ENCODE measurements around the gene PNN.
"Not testable (repeated sequence)": the region's sequence is repeated elsewhere in the genome, so short reads cannot be mapped to it uniquely, and the experiment has no call there.

PNN gene

GRCh38 chr14:39174560-39175444 lies at the start of gene PNN:
TSS of gene PNN (plus strand) at chr14:39175254. CDS start at chr14:39175280, 26 bp downstream.
- peak; percentile 96 to 100 (median 98) for DNase-seq
- intact Hi-C loops (cut with DNase I) = loop anchor here (2.0 to 5.0 kb wide), 2 partner anchors 60 to 257 kb away; partner anchors contain the start of genes FBXO33 and GEMIN2

DNA sequence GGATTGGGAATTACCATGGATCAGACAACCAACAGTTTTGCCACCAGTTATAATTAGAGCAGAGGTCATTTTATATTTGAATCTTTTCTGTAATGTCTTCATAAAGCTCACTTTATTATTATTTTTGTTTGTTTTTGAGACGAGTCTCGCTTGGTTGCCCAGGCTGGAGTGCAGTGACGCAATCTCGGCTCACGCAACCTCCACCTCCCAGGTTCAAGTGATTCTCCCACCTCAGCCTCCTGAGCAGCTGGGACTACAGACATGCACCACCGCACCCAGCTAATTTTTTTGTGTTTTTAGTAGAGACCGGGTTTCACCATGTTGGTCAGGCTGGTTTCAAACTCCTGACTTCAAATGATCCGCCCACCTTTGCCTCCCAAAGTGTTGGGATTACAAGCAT lies 37.2 kb upstream of the PNN start:
- intact Hi-C loops (cut with DNase I); DNase-seq: not testable (repeated sequence)

DNA sequence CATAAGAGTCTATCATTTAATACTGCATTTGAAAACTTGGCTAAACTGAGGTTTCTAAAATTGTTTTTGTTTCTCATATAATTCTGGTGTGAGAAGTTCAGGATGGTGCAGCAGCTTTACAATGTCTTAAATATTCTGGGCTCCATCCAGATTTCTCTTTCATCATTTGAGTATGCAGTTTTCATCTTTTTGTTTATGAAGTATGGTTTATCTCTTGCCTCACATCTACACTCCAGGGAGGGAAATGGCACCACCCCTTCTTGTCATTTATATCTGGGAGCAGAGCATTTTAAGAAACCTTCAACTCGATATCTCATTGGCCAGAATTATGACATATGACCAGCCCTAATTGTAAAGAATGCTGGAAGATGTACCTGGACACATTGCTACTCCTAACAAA lies 36.6 kb upstream of the PNN start:
- intact Hi-C loops (cut with DNase I) = no loop called here
- no peak for DNase-seq

DNA sequence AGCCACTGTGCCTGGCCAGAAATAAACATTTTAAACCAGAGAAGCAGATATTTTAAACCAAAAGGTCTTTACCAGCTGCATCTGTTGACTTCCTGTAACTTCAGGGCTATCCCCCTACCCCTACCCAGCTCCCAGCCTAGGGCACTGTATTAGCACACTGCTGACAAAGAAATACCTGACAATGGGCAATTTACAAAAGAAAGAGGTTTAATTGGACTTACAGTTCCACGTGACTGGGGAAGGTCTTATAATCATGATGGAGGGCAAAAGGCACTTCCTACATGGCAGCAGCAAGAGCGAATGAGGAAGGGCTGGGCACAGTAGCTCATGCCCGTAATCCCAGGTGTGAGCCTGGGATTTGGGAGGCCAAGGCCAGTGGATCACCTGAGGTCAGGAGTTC lies 34.9 kb upstream of the PNN start:
- intact Hi-C loops (cut with DNase I) = no loop called here
- no peak for DNase-seq

- intact Hi-C loops (cut with DNase I); DNase-seq: not testable (repeated sequence)
Measured at GRCh38 chr14:39141623-39142022, 33.4 kb upstream of the PNN start.

DNA sequence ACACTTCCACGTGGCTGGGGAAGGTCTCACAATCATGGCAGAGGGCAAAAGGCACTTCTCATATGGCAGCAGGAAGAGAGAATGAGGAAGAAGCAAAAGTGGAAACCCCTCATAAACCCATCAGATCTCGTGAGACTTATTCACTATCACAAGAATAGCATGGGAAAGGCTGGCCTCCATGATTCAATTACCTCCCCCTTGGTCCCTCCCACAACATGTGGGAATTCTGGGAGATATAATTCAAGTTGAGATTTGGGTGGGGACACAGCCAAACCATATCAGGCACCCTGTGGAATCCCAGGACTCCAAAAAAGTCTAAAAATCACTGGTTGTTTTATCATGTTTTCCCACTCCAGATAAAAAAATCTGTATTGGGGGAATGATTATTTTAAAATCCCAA lies 31.8 kb upstream of the PNN start:
- intact Hi-C loops (cut with DNase I); DNase-seq: not testable (repeated sequence)

- no peak for DNase-seq
- intact Hi-C loops (cut with DNase I) = no loop called here
Measured at GRCh38 chr14:39145266-39145966, 29.6 kb upstream of the PNN start.

DNA sequence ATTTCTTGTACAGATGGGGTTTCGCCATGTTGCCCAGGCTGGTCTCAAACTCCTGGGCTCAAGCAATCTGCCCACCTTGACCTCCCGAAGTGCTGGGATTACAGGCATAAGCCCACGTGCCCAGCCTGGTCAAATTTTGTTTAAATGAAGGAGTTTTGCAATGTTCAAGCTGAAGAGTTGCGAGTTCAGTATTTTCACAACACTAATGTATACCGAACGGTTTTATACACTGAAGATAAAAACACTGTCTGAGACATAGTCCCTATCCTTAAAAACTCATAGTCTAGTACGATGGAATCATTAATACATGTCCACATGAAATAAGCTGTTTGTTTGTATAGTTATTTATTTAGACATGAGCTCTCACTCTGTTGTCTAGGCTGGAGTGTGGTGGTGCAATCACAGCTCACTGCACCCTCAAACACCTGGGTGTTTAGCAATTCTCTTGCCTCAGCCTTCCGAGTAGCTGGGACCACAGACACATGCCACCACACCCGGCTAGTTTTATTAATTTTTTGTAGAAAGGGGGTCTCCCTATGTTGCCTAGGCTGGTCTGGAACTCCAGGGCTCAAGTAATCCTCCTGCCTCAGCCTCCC lies 20.4 kb upstream of the PNN start:
- intact Hi-C loops (cut with DNase I) = no loop called here
- DNase-seq = no peak

- intact Hi-C loops (cut with DNase I) = no loop called here
- DNase-seq = no peak
Measured at GRCh38 chr14:39157491-39157890, 17.6 kb upstream of the PNN start.

GRCh38 chr14:39158222-39158858 lies 16.7 kb upstream of the PNN start:
- no peak for DNase-seq
- intact Hi-C loops (cut with DNase I) = no loop called here

DNA sequence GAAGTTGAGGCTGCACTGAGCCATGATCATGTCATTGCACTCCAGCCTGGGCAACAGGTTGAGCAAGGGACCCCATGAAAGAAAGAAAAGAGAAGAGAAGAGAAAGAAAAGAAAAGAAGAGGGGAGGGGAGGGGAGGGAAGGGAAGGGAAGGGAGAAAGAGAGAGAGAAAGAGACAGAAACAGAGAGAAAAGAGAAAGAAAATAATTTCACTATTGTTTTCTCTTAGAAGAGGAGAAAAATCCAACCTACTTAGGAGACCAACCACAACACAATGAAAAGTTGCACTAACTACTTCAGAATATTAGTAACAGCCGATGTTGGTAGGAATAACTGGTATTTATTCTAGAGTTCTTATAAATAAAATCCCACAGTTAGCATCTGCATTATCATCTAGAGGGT lies 14.6 kb upstream of the PNN start:
- intact Hi-C loops (cut with DNase I) = no loop called here

GRCh38 chr14:39167797-39168320 lies 7.2 kb upstream of the PNN start:
- intact Hi-C loops (cut with DNase I); DNase-seq: not testable (repeated sequence)

More for the DNA sequence above, 14.6 kb upstream of the PNN start:
- no peak for DNase-seq

DNA sequence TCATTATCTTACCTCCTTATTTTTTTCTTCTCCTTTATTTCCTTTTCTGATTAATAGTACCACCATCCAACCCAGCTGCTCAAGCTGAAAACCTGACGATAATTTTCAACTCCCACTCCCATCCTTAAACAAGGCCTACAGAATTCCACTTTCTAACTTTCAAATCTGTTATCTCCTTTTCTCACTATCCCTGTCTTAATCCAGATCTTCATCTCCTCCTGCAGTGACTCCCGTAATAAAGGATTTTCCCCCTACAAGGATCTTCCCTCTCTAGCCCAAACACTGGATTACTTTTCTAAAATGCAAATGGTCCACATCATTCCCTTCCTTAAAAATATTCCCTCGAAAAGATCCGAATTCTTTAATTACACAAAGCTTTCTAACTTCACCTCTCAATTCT lies 6.5 kb upstream of the PNN start:
- DNase-seq = no peak
- intact Hi-C loops (cut with DNase I) = no loop called here

- intact Hi-C loops (cut with DNase I) = no loop called here
- DNase-seq = no peak
Measured at GRCh38 chr14:39169541-39169900, 5.5 kb upstream of the PNN start.

GRCh38 chr14:39173198-39173597 lies 1.9 kb upstream of the PNN start:
- intact Hi-C loops (cut with DNase I) = no loop called here
- no peak for DNase-seq

DNA sequence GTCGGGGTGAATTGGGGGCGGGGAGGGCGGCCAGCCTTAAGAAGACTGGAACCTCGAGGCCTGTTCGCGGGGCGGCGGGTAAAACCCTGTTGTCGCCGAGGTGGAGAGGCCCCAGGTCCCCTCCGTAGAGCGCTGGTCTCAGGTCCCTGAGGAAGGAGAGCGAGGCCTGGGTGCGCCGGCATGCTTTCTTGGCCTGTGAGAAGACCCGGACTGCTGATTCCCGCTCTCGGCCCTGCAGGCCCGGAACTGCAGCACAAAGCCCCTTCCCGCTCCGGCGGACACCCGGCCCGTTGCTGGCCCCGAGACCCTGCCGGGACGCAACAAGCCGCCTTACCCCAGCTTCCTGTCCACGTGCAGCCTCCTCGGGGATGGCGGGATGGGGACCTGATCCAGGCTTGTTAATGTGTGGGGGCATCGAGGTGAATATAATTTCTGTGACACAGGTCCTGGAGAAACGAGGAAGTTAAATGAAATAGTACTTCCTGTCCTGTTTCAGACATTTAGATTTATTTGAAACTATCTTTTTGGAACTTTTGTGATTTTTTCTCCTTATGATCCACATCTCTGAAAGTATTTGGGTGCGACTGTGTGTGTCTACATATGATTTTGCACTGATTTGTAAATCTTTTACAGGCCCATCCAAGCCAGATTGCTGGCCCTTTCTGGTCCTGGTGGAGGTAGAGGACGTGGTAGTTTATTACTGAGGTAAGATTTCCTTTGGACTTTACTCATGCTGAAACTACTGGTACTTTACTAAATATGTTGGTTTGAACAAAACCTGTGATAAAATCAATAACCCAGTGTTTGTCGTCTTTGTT lies 600 bp downstream of the PNN start:
- peak in 4 of 10 donors; percentile 15 to 89 (median 52) for DNase-seq
- intact Hi-C loops (cut with DNase I) = loop anchor here (2.0 to 5.0 kb wide), 2 partner anchors 61 to 257 kb away; partner anchors contain the start of genes FBXO33 and GEMIN2

GRCh38 chr14:39176263-39177167 lies 1.5 kb downstream of the PNN start:
- DNase-seq = no peak
- intact Hi-C loops (cut with DNase I) = loop anchor here (5.0 kb wide), 1 partner anchor 256 kb away; the partner anchor contains the start of gene FBXO33

DNA sequence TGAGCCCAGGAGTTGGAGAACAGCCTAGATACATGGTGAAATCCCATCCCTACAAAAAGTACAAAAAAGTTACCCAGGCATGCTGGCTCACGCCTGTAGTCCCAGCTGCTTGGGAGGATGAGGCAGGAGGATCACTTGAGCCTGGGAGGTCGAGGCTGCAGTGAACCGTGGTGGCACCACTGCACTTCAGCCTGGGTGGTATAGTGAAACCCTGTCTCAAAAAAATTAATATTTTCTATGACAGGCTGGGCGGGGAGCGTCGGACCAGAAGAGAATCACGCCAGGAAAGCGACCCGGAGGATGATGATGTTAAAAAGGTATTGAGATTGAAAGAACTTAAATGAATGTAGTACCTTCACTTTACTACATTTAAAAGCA lies 2.1 kb downstream of the PNN start:
- intact Hi-C loops (cut with DNase I) = loop anchor here (5.0 kb wide), 1 partner anchor 255 kb away; the partner anchor contains the start of gene FBXO33

More for the DNA sequence above, 2.1 kb downstream of the PNN start:
- DNase-seq = no peak

Data from posterior cingulate gyrus (tissue), 11 donors.